ENCODE measurements around the gene RNF144A.
A peak's percentile ranks its signal among the peaks of the same experiment; 100 is the strongest.

The RNF144A gene

DNA sequence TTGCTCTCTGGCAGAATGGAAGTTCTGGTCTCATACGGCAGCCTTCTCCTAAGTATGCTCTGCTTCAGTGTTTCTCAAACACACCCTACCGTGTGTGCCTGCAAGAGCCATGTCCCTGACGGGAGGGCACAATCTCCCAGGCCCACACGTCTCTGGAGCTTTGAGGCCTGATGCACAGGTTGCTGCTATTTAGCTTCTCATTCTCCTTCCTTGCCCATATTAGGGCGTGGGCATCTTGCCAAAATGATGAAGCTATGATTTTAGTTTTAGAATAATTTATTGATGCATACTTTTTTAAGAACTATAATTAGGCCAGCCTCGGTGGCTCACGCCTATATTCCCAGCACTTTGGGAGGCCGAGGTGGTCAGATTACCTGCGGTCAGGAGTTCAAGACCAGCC, 107.9 kb downstream of the RNF144A start:
- DNase-seq, result no peak

DNA sequence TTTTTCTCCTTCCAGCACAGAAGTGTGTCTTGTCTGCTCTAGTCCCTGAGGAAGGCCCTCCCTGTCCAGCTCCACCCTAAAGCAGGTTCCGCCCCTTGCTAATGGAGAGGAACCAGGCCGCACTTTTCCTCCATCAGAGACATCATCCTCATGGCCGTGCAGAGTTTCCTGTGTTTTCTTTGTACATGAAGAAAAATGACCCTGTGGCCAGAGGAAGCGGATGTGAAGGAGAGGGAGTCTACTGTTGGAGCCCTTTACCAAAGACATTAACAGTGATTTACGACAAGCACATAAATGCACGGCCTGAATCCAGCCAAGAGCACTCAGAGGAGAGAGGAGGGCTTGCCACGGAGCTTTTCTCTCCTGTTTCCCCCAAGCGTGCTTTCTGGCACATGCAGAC, 109.5 kb downstream of the RNF144A start:
- no peak for DNase-seq

DNA sequence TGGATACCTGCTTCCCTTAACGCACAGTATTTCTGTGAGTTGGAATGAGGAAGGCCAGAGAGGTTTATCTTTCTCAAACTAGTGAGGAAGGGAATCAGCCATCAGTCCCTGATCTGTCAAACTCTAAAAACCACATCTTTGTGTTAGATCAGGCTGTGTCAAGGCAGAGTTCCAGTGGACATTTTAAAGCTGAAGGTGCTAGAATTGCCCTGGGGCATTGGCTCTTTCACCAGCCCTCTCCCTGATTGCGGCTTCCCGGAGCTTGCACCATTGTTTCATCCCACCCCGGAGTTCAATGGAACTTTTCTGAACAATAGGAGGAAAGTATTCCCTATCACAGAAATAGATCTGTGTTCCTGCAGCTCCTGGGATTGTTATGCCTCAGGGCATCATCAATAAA, 110.2 kb downstream of the RNF144A start:
- DNase-seq, result no peak

DNA sequence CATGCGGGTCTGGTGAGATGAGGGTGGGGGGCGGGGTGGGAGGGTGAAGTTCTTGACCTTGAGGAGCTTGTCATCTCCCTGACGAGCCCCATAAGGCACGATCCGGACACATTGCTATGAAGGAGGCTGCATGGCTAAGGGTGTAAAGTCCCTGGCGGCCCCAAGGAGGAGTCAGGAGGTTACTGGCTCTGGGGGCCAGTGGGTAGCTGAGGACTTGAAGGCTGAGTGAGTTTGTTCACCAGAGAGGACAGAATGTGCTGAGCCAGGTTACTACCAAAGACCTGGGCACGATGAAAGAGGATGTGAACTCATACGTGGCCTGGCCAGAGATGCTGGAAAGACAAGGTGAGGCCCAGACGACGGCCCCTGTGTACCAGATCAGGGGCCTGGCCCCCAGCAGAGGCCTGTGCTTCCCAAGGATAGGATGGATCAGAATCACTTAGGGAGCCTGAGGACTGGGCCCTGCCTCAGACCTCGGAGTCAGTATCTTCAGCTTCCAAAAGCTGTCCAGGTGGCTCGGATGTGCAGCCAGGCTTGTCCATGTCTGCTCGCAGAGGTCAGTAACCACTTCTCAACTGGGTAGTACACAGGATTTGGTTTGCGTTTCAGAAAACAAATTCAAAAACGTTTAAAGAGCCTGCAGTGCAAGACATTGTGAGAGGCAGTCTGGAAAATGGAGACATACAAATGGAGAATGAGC, 110.9 kb downstream of the RNF144A start:
- DNase-seq, result no peak

DNA sequence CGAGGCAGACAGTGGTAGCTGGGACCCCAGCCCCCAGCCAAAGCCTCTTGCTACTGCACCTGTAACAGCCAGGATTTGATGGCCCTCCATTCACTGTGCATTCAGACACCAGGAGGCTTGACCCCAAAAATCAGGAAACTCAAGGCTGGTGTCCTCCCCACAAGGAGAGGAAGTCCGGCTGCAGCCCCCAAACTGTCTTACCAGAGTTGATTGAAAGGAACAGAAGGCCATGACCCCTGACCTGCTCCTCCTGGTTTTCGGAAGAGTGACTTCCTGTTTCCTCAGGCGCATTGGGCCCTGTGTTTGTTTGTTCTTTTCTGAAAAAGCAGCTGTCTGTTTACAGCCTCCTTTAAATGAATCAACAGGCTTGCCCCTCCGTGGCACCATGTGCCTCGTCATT, 111.6 kb downstream of the RNF144A start:
- DNase-seq, result no peak

DNA sequence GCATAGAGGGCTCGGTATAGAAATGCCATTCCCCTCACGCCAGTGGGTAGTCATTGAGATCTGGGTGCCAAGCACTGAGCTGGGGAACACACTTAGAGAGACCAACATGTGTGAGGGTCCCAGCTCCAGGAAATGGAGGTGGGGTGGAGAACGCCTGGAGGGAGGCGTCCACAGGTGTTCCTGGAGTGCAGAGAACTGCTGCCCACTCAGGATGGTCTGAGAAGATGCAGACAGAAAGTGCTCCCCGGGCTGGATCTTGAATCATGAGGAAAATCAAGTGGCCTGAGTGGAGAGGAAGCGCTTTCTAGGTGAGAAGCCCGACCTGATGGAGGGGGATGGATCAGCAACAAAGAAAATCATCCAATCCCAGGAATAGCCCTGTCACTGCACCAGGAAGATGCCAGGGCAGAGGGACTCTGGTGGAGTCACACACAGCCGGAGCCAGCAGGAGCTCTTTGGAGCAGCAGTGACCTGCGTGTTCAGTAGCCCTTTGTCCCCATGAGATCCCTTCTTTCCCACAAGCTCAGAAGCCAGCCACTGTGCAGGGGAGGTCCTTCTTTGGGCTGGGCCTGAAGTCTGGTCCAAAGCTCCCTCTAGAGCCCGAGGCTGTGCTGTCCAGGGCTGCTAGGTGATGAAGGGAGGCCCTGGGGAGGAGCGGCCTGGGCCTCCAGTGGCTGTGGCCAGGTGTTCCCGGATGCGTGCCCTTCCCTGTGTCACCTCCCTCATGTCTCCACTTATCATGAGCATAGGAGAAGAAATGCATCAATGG, 112.3 kb downstream of the RNF144A start:
- DNase-seq, result no peak

DNA sequence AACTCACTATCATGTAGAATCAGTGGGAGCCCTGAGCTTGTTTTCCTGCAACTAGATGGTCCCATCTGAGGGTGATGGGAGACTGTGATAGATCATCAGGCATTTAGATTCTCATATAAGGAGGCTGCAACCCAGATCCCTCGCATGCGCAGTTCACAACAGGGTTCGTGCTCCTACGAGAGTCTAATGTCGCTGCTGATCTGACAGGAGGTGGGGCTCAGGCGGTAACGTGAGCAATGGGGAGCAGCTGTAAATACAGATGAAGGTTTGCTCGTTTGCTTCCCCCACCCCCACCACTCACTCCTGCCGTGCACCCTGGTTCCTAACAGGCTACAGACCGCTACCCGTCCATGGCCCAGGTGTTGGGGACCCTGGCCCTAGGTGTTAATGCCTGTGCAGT, 113.6 kb downstream of the RNF144A start:
- DNase-seq, result no peak

DNA sequence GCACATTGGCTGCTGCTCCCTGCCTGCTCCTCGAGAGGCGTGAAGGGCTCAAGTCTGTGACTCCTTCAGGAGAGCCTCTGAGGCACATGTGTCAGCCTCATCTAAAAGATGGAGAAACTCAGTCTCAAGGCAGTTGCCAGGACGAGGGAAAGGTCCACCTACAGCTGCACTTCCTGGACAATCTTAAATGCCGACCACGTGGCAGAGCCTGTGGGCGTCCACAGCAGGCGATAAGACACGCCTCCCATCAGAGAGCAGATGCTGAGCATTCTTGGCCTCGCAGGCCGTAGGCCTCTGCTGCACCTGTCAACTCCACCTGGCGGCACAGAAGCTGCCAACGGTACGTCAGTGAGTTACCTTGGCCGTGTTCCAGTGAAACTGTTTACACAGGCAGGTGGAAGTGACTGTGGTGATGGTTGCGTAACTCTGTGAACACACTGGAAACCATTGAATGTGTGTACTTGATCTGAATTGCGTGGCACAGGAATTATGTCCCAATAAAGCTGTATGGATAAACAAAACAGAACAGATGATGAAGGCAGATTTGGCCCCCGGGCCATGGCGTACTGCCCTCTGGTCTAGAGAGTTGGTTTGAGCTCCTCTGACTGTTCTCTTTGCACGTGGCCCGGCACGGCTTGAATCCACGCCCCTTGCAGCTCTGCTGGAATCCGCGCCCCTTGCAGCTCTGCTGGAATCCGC, 114.5 kb downstream of the RNF144A start:
- peak; percentile 92 to 96 for DNase-seq

DNA sequence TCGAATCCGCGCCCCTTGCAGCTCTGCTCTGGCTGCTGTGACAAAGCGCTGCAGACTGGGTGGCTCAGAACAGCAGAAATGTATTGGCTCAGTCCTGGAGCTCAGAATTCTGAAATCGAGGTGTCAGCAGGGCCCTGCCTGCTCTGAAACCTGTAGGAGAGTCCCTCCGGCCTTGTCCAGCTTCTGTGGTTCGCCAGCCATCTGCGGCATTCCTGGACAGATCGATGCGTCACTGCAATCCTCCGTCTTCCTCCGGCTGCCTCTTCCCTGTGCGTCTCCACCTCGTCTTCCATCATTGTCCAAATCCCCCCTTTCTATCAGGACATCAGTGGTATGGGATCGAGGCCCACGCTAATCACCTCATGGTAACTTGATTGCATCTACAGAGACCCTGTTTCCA, 115.2 kb downstream of the RNF144A start:
- DNase-seq, result no peak

DNA sequence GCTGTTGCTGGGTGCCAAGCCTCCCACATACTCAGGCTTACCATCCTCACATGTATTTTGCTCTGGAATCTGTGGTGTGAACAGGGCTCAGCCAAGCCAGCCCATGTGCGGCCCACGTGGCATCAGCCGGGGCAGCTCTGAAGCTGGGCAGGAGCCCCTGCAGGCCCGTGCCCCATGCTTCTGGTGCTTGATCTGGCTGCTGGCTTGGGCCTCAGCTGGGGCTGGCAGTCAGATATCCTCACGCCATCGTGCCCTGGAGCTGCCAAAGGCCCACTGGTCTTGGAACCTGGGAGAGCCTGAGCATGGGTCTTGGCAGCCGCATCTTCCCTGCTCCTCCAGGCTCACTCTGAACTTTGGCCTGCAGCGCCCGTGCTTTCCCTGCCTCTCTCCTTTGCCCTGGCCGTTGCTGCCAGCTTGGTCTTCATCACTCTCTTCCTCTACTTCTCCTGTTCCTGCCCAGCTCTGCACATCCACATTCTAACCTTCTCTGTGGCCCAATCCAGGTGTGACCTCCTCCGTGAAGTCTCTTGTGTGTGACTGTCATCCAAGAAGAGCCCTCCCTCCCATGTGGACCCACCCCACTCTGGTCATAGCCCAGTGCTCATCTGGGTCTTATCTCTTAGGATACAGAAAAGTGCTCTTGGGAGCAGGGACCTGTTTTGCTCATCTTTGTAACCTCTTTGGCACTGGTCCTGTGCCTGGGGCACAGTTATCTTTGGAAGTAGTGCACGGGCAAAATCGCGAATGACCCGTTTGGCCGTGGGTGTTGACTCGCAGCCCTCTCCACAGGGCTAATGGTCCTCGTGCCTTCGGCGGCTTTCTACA, 116.1 kb downstream of the RNF144A start:
- DNase-seq, result no peak

DNA sequence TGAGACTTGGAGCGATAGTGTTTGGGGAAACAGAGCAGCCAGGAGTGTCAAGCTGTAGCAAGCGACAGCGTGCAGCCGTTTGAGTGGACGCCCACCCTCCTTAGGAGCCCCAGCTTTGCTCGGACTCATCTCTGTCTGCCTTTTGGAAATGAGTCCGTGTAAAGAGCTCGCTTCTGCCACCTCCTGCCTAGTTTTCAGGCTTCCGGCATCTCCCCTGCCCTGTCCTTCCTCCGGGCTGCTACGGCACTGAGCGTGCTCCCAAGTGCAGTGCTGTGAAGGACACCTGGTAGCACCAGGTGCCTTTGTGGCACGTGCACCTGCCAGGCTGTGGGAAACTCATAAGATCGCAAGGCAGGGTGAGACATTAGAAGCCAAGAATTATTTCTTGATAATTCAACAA, 117.1 kb downstream of the RNF144A start:
- peak in 1 of 2 experiments; percentile 55 for DNase-seq

DNA sequence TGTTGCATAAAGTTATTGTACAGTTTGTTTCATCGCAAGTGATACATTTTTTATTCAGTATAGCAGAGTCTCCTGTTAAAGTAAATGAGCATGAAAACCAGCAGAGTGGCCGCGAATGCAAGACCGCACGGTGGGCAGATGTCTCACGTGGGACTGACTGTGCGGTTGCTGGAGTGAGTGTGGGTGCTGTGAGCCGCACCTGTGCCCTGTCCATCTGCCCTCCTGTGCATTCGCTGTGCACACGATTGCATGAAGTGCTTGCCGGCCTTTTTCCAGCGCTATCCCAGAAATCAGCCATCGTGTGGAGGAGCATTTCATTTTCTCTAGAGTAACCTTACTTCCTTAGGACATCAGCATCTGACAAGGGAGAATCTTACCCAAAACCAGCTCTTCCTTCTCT, 118.7 kb downstream of the RNF144A start:
- DNase-seq, result no peak

DNA sequence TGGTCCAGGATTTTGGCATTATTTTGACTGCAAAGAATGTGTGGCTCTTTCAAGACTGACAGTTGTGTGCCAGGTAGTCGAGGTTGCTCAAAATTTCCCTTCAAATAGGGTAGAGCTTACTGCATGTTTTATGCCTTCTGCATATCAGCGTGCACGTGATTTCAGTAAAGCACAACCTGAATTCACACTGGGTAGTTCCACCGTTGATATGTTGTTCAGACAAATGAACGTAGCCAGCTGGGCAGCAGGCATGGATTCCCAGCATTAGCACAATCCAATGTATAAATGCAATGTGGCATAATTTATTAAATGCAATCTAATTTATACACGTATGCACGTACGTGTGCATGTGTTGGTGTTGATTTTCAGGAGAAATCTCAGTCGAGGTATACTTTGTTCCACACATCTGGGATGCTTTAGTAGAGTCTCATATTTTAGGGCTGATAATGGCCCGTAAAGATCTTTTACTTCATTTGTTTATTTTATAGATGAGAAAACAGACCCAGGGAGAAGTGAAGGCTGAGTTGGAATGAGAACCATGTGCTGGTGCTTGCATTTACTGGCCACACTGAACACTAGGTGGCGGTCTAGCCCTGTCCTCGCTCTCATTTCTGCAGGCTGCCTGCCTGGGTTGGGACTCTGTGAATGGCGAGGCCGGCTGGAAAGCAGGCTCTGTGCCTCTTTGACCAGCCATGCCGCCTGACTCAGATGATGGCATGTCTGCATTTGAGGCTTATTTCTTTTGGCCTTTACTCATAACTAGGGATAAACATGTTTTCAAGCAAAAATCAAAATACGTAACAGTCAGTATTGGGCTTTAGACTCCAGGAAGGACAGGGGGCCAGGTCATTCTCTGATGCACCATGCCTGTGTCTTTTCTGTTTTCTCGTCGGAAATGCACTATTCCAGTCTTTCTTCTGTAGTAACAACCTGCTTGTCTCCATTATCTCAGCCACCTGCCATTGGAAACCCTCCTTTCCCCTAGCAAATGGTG, 120.4 kb downstream of the RNF144A start:
- DNase-seq, result peak in 1 of 2 experiments; percentile 77

DNA sequence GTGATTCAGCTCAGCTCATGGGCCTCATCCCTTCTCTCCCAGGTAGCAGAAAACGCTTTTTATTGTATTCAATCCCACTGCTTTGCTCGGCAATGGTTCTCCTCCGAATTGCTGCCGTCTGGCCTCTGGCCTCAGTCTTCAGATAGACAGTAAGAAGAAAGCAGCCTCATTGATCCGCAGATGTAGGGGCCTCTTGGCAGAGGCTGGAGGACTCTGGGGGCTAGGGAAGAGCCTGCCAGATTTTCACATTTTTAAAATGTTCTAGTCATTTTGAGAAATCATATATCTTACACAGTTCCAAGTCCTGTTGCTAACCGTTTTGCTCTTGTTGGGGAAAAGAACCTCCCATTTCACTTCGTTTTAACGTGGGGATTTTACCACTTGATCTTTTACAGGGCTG, 123.3 kb downstream of the RNF144A start:
- DNase-seq, result no peak

DNA sequence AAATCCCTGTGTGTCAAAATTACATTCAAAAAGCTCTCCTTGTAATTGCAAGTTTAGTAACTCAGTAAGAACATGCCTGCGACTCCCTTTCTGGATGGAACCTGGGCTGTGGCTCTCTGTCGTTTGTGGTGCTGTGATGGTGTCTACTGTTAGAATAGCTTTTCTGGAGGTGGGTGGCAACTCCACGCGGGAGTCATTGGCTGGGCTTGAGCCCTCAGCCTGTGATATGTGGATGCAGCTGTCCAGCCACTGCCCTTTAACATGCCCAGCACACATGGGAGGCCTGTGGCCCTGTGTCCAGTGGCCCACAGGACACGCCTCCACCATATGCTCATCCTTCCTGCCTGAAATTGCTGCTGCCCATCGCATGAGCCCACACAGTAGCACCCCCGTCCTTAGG, 124.2 kb downstream of the RNF144A start:
- DNase-seq, result no peak

DNA sequence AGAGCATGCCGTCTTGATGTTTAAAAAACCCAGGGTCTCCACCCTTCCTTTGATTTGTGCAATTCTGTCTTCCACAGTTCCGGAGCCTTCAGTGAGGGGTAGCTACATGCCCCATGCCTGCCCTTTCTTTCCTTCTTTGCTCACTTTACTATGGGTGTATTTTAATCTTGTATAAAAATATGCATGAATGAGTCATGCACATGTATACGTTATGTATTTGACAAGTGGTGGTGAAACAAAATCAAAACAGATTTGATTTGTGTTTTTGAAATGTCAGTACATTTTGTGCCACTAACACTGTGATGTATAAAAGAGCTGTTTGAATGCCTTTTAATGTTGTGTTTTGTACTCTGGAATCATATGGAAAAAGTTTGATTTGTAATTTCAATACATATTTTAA, 126.5 kb downstream of the RNF144A start:
- no peak for DNase-seq

DNA sequence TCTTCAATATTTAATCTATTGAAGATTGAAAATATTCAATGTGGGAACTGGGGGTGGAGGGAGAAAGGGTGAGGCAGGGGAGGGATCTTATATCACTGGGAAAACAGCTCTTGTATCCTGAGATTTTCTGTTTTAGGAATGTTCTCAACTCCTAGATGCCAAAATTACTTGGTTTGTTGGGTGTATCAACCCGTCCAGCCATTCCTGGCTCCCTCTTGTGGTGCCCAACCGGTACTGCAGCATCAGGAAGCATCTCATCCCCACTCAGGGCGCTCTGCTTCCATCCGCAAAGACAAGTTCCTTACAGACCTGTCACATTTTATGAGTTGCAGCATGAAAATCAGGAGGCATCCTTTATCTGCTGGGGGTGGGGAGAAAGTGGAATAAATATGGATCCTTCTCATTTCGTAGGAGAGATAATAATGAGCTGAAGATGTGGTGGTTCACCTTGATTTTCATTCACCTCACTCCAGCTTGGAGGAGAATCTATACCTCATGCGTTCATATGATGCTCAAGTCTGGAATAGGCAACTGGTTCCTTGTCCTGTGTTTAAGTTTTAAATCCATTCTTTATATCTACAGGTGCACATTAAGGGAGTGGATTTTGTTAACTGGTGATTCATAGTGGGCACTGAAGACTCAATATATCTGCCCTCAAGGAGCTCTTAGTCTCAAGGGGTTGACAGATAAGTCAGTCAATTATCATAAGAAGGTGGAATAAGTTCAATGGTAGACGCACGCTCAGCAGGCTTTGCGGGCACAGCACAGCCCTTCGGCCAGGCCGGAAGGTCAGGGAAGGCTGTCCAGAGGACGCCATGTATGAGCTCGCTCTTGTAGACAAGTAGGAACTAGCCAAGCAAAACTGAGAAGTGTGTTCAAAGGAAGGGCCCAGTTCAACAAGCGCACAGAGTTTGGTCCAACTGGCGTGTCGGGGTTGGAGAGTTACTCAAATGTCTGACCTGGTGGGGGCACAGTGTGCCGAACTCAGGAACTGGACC, 127.3 kb downstream of the RNF144A start:
- peak in 1 of 2 experiments; percentile 52 for DNase-seq

DNA sequence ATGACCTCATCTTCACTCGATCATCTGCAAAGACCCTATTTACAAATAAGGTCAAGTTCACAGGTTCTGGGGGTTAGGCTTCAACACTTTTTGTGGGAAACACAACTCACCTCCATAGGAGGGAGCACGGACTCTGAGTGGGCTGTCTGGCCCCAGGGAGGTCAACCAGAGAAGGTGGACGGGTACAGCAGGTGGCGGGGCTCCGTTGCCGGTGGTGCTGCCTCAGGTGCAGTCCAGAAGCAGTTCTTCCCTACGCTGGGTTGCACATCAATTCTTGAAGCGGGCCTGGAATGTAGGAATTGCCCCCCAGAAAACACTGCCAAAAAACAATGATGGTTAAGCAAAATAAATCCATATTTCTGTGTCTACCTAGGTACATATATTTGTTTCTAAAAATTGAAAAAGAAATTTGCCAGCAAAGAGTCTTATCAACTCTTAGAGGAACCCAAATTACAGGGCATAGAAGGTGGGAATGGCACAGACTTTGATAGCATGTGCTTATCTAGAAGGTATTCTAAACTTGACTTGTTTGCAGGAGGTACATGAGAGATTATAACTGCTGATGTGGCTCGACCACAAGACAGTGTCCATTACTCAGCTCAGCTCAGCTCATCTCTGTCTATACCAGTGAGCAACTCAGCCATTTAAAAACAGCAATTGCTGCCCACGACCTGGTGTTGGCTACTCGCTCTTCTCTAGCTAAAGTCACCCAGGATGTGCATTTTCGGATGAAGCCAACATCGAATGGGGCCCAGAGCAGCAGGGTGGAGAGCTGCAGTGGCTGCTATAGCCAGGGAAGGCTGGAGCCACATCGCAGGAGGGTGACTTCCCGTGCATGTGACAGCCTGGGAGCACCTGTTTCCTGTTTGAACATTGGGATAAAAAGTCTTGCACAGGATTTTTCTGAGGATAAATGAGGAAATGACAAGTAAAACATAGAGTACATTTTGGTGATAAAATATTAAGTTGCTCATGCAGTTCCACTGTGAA, 128.7 kb downstream of the RNF144A start:
- DNase-seq, result no peak

DNA sequence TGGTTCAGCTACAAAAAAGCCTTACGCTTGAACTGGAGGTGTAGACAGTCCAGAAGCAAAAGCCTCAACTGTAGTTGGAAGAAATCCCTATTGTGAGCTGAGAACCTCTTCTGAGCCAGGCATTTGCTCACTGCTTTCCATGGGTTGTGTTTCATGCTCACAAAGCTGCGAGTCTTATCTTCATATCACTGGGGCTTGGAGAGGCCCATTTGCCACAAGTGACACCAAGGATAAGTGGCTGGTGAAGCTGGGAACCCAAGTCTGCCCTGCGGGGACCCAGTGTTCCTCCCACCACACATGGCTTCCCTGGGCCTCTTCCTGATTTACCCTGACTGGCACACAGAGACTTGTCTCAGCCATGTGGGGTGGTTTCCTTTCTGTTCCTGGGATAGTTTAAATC, 130.4 kb downstream of the RNF144A start:
- DNase-seq, result no peak

All from NCI-H526 (cell line).